Inflammatory macrophage treated with lipopolysaccharide for 1 hour (primary cell): ENCODE results near the gene CETN2.
A peak's percentile ranks its signal among the peaks of the same experiment; 100 is the strongest.
"Not testable (repeated sequence)": the region's sequence is repeated elsewhere in the genome, so short reads cannot be mapped to it uniquely, and the experiment has no call there.

Experiments used
- DNase-seq, 2 donors: peaks; one replicate each; pipeline ENCODE4 v3.0.0-alpha.2; 2020 to 2022

The CETN2 gene

DNA sequence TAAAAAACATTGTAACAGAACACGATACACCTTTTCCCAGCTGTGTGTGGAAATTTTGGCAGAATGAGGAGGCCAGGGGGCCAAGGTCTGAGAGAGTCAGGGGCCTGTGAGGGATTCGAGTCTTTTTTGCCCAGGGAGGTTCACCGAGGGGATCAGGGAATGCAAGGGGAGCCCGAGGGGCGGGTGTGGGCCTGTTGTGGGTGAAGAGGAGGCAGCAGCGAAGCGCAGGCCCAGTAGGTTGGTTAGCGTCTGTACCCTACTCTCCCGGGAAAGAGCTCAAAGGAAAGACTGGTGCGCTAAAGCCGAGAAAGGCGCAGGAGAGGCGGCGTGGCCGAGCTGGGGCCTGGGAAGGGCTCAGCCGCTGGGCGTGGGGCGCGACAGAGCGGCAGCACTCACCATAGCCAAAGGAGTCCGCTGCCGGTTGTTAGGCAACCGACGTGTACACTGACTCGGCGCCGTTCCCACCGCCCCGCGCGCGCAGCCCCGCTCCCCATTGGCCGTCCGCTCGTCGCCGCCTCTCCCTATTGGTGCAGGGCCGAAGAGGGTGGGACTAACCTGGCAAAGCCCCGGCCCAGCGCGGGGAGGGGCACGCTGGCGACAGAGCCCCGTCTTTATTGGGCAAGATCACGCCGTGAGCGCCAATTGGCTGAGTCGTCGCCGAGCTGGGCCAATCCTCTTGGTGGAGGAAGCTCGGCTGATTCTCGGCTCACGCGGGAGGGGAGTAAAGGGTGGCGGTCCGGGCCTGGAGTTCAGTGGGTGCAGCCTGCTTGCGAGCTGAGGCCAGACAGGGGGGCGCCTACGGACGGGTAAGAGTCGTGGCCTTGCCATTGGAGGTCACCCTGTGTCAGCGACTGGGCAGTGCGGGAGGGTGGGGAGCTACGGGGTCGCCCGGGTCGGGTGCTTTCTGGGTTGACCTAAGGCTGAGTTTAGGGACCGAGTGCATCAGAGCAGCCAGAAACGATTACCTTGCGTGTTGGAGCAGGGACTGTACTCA lies at the start of gene CETN2, which contains the start of gene NSDHL:
CETN2 (minus strand) TSS at position 446 of the 994 bp plus-strand sequence; CDS start at position 399, 47 bp downstream.
NSDHL (plus strand) TSS at position 752 of the 994 bp plus-strand sequence. CDS start 15,262 bp downstream, outside the sequence.
- DNase-seq: peak; percentile 84 to 88

- DNase-seq: no peak
These were observed 48.6 kb upstream of the CETN2 start for GRCh38 chrX:152878976-152879755.

- DNase-seq: no peak
These were observed 46.6 kb upstream of the CETN2 start for GRCh38 chrX:152876931-152877840.

- DNase-seq: no peak
These were observed 42.8 kb upstream of the CETN2 start for GRCh38 chrX:152873361-152873760.

DNA sequence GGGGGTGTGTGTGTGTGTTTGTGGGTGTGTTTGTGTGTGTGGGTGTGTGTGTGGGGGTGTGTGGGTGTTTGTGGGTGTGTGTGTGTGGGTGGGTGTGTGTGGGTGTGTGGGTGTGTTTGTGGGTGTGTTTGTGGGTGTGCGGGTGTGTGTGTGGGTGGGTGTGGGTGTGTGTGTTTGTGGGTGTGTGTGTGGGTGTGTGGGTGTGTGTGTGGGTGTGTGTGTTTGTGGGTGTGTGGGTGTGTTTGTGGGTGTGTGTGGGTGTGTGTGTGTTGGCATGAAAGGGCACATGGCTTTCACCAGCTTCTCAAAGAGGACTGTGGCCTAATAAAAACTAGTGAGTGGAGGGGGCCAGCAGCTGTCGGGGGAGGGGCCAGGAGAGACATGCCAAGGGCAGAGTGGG lies 42.0 kb upstream of the CETN2 start:
- no peak for DNase-seq

DNA sequence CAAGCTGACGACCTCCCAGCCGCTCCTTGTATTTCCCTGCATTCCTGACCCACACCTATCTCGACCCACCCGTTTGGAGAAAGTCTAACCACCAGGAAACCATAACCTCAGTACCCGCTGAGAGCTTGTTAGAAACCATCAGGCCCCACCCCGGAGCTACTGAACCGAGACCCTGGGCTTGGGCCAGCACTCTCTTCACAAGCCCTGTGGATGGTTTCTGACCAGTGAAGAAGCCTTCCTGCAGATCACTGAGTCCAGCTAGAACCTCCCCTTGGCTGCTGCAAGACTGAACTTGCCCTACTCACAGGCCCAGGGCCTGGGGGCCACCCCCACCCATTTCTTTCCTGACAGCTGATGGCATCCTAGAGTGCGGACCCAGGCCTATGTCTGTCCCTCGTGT lies 40.7 kb upstream of the CETN2 start:
- DNase-seq: no peak

DNA sequence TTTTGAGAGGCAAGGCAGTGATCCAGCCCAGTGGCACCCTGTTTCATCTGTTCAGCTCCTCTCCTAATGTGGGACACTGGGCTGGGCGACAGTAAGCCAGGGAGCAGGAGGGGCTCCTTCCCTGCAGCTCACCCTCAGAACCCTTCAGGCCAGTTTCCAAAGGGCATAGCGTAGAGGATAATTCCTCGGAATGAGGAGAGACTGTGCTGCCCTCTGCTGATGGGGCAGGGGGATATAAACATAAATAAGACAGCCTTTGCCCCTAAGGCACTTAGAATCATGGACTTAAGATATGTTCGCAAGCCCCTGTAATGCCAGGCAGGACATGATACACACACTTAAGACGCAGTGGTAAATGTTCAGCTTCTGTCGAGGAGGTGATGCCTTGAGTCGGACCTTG lies 39.4 kb upstream of the CETN2 start:
- no peak for DNase-seq

- no peak for DNase-seq
These were observed 35.8 kb upstream of the CETN2 start for GRCh38 chrX:152866386-152866785.

DNA sequence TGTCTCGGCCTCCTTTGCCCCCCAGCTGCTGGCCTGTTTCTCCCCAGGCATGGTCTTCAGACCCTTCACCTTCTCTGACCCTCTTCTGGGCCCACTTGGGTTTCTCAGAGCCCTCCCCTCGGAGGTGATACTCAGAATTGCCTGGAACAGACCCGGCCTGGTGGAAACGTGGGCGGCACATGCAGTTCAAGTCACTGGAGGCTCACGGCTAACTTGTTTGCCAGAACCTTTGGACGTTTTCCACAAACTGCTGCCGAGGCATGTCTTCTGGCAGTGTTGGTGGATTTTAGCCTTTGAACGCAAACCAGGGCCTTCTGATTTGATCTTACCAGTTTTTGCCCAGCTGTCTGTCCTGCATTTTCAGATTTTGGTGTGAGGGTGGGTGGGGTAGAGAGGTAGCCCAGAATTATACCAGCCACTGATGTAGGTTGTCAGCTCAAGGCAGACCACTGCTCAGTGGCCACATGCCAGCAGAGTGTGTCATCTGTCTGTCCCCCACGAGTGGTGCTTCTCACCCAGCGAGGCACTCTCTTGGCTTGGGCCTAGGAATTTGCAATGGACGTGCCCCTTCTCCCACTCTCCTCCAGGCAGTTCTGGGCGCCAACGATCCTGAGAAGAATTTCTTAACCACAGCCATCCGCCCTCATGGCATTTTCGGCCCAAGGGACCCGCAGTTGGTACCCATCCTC lies 34.8 kb upstream of the CETN2 start:
- DNase-seq: no peak

DNA sequence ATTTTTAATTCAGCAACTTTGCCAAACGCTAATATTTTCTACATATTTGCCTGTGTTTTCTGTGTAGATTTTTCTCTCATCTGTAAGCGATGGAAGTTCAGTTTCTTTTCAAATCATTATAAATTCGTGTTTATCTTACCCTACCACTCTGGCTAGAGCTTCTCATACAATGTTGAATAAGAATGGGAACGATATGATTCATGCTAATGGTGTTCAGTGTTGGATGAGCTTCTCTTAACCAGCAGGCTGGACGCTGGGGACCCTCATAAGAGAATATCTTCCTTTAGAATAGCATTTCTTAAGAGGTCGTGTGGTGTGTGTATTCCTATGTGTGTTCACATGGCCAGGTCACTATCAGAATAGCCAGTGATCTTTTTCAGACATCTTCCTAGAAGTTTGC lies 31.3 kb upstream of the CETN2 start:
- DNase-seq: no peak

DNA sequence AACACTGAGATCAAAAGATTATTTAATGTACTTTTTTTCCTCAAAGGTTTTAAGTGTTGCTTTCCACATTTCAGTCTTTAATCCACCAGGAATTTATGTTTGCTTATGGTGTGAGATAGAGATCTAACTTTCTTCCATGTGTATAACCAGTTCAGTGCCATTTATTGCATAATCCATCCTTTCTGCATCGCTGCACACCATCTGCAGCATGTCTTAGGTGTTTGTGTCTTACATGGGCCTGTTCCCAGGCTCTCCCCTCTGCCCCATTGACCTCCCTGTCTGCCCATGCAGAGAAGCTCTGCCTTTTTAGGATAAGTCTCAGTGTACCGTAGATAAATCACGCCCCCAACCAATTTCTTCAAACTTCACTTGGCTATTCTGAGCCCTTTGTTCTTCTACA lies 30.6 kb upstream of the CETN2 start:
- no peak for DNase-seq

DNA sequence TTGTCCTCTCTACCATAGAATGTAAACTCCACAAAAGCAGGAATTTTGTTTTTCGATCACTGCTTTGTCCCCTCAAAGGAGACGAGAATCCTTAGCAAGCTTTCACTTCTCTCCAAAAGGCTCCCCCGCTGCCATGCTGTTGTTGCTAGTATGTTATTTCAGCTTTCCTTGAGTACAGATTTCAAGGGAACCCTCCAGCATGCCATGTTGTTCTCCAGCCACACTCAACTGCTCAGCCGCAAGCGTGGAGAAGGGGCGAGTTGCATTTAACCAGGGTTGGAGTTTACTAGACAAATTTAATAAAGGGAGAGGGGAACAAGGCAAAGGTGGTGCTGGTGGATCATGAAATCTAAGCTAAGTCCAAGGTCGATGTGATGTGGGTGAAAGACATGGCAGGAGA lies 23.4 kb upstream of the CETN2 start:
- DNase-seq: no peak

DNA sequence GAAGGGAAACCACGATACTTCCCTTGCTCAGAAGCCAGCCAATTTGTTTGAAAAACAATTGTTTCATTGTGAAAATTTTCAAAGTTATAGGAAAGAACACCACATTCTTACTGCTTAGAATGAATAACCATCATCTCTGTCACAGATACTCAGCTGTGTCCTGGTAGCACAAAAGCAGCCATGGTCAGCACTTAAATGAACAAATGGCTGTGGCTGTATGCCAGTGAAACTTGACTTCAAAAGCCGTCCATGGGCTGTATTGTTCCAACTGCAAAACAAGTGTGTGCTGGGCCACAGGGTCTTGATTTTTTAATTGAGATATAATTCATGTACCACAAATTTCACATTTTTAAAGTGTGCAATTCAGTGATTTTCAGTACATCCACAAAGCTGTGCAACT lies 19.9 kb upstream of the CETN2 start:
- DNase-seq: no peak

DNA sequence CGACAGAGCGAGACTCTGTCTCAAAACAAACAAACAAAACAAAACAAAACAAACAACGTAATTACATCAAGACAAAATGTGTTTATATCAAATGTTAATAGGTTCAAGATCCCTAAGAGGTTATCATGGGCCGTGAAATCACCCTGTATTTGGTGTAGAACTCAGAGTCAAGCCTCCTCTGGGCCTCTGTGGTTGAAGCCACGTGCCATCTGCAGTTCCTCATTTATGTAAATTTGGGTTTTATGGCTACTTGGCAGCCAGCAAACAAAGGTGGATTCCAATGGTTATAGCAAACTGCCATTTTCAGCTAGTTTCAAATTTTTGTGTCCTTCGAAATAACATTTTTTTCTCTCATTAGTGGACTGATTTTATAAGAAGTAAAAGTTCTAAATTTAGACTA lies 16.7 kb upstream of the CETN2 start:
- peak; percentile 0 to 2 for DNase-seq

DNA sequence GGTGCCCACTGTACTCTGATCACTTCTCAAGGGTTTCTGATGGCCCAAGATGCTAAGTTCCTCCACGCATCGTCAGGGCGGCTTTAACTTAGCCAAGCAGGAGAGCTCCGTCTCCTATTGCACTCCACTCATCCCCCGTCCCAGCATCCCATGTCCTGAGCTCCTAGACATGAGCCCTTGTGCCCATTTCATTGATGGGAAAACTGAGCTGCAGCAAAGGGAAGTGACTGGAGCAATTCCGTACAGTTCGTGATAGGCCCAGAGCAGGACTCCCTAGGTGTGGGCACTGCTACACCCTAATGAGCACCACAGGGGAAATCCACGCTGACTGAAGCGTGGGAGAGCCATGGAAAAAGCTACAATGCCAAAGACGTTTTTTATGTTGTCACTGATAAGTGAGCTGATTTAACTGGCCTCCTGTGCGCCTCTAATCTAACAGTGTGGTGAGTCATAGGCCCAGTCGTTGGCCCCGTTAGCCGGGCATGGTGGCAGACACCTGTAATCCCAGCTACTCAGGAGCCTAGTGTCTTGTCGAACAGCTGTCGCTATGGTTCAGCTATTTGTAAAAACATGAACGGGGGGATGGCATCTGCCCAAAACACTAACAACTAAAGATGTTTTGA lies 15.2 kb upstream of the CETN2 start:
- no peak for DNase-seq

GRCh38 chrX:152844256-152844655 lies 13.7 kb upstream of the CETN2 start:
- DNase-seq: no peak

DNA sequence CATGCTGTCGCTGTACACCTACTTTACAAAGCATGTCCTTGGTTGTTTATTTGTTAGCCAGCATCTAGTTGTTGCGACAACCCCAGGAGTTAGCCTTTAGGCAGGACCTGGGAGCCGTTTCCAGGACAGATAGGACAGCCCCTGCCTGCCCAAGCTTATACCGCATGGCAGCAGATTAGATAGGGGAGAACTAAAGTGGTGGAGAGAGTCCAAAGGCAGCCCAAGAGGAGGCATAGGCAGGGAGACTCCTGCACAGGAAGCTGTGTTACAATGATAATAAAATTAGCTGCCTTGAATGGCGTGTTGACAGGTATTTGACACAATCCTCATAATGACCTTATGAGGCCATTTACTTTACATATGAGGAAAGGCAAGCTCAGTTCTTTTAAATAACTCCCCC lies 13.3 kb upstream of the CETN2 start:
- no peak for DNase-seq

- no peak for DNase-seq
These were observed 12.3 kb upstream of the CETN2 start for GRCh38 chrX:152842772-152843338.

DNA sequence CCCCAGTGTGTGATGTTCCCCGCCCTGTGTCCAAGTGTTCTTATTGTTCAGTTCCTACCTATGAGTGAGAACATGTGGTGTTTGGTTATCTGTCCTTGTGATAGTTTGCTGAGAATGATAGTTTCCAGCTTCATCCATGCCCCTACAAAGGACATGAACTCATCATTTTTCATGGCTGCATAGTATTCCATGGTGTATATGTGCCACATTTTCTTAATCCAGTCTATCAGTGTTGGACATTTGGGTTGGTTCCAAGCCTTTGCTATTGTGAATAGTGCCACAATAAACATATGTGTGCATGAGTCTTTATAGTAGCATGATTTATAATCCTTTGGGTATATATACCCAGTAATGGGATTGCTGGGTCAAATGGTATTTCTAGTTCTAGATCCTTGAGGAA lies 4.9 kb upstream of the CETN2 start:
- not testable (repeated sequence) for DNase-seq

- no peak for DNase-seq
These were observed 2.8 kb upstream of the CETN2 start for GRCh38 chrX:152833378-152833777.

DNA sequence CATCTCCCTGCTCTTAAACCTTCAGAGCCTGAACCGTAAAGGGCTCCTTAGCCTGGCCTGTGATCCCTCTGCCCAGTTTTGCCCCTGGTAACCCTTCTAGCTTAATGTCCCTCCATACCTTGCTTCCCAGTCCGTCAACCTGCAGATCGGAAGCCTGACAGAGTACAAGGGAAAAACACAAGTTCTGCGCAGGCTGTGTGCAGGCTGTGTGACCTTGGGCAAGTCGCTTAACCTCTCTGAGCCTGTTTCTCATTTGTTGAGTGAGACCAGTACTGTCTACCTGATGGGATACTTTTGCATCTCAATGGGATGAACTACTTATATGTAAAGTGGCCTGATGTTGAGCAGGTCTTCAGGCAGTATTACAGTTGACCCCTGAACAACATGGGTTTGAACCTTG lies 2.0 kb upstream of the CETN2 start:
- DNase-seq: no peak
